NCI-H187 (cell line): ENCODE data around the gene SAG.

Source experiments
- DNase-seq, 2 experiments: peaks; one replicate each; lab custom pipeline; 2025; lab: John Stamatoyannopoulos, UW

The SAG gene

GRCh38 chr2:233288663-233289062, 19.0 kb upstream of the SAG start:
- DNase-seq = no peak

- DNase-seq = no peak
These were observed 18.0 kb upstream of the SAG start for GRCh38 chr2:233289648-233290047.

- no peak for DNase-seq
These were observed 17.4 kb upstream of the SAG start for GRCh38 chr2:233290051-233290845.

- DNase-seq = no peak
These were observed 11.7 kb upstream of the SAG start for GRCh38 chr2:233295891-233296290.

- no peak for DNase-seq
These were observed 10.5 kb upstream of the SAG start for GRCh38 chr2:233297076-233297475.

- DNase-seq = no peak
These were observed 7.2 kb upstream of the SAG start for GRCh38 chr2:233300401-233300800.

- DNase-seq = no peak
These were observed 6.4 kb upstream of the SAG start for GRCh38 chr2:233301248-233301647.

- DNase-seq = no peak
These were observed 5.8 kb upstream of the SAG start for GRCh38 chr2:233301811-233302210.

GRCh38 chr2:233303252-233303651, 4.4 kb upstream of the SAG start:
- DNase-seq = no peak

GRCh38 chr2:233311241-233311926, 3.8 kb downstream of the SAG start:
- no peak for DNase-seq

- no peak for DNase-seq
These were observed 5.3 kb downstream of the SAG start for GRCh38 chr2:233312874-233313273.

- no peak for DNase-seq
These were observed 6.7 kb downstream of the SAG start for GRCh38 chr2:233314180-233314925.

GRCh38 chr2:233317196-233317943, 9.8 kb downstream of the SAG start:
- DNase-seq = no peak

GRCh38 chr2:233319256-233319655, 11.6 kb downstream of the SAG start:
- DNase-seq = no peak

GRCh38 chr2:233320470-233320869, 12.9 kb downstream of the SAG start:
- DNase-seq = no peak

GRCh38 chr2:233321166-233321565, 13.6 kb downstream of the SAG start:
- no peak for DNase-seq

GRCh38 chr2:233323851-233324250, 16.2 kb downstream of the SAG start:
- no peak for DNase-seq

- DNase-seq = no peak
These were observed 17.6 kb downstream of the SAG start for GRCh38 chr2:233325256-233325655.

- no peak for DNase-seq
These were observed 18.2 kb downstream of the SAG start for GRCh38 chr2:233325814-233326213.

GRCh38 chr2:233326500-233326899, 18.9 kb downstream of the SAG start:
- no peak for DNase-seq

- no peak for DNase-seq
These were observed 21.3 kb downstream of the SAG start for GRCh38 chr2:233328922-233329321.

GRCh38 chr2:233329489-233330135, 22.0 kb downstream of the SAG start:
- DNase-seq = no peak
